Lower lobe of right lung (tissue), 2 donors: Measurements from ENCODE around the gene THEM5. TPM values are rescaled to one million over a fixed set of nuclear protein-coding genes. Genes with fewer than 3 reads are reported as not detected.

Experiments used
- ATAC-seq, 2 donors: fragments of 200-7000 bp; cut with Tn5 transposase; one replicate each; pipeline ENCODE4 v1.9.1; 2020 to 2022; ENCODE audit warnings: mild to moderate bottlenecking in 2 of 2, moderate library complexity in 2 of 2
- DNase-seq: peaks from one replicate; pipeline ENCODE4 v3.0.0-alpha.2; 2020
- H3K27ac ChIP-seq: fragments of 200-600 bp; one replicate; pipeline ENCODE4 v1.8.0; 2022
- H3K27me3 ChIP-seq: fragments of 200-600 bp; one replicate; pipeline ENCODE4 v1.8.0; 2022; ENCODE audit warnings: low read depth
- H3K36me3 ChIP-seq: fragments of 200-600 bp; one replicate; pipeline ENCODE4 v1.8.0; 2022; ENCODE audit warnings: mild to moderate bottlenecking
- H3K4me1 ChIP-seq: fragments of 200-600 bp; one replicate; pipeline ENCODE4 v1.8.0; 2022
- H3K4me3 ChIP-seq: fragments of 200-600 bp; one replicate; pipeline ENCODE4 v1.8.0; 2022; ENCODE audit warnings: mild to moderate bottlenecking
- H3K9me3 ChIP-seq: fragments of 200-600 bp; one replicate; pipeline ENCODE4 v1.8.0; 2022
- intact Hi-C: fragments of 100-400 bp; cut with DNase I; formaldehyde crosslinking; loops from one replicate; pipeline ENCODE4 v1.11.0; 2022
- total RNA-seq: library from RNA; stranded (reverse); fragmentation: NEBNext Ultra II Directional; extraction: Animal tissue kit (Norgen Biotek cat#: 25700); gene quantifications from one replicate; pipeline ENCODE4 v1.2.1, GENCODE V29; 2021
- TF ChIP-seq, protein P1 (sequence below): fragments of 200-600 bp; IDR thresholded peaks from one replicate; pipeline ENCODE4 v1.8.0; 2022; ENCODE audit warnings: antibody characterized with exemption, mild to moderate bottlenecking
- donor health status: DM: no; HTN: yes; CAD: no; lungs with severe emphysema.

THEM5 gene
- total RNA-seq, 1 donor from 2014 or later = not detected

GRCh38 chr1:151813271-151813977 lies 40.1 kb downstream of the THEM5 start:
- H3K27me3 ChIP-seq = no peaks in the 10 kb centered on the region
- H3K4me3 ChIP-seq = no peak overlapping the region
- TF ChIP-seq, protein P1, sequence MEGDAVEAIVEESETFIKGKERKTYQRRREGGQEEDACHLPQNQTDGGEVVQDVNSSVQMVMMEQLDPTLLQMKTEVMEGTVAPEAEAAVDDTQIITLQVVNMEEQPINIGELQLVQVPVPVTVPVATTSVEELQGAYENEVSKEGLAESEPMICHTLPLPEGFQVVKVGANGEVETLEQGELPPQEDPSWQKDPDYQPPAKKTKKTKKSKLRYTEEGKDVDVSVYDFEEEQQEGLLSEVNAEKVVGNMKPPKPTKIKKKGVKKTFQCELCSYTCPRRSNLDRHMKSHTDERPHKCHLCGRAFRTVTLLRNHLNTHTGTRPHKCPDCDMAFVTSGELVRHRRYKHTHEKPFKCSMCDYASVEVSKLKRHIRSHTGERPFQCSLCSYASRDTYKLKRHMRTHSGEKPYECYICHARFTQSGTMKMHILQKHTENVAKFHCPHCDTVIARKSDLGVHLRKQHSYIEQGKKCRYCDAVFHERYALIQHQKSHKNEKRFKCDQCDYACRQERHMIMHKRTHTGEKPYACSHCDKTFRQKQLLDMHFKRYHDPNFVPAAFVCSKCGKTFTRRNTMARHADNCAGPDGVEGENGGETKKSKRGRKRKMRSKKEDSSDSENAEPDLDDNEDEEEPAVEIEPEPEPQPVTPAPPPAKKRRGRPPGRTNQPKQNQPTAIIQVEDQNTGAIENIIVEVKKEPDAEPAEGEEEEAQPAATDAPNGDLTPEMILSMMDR = no peak
- DNase-seq (no peak), ATAC-seq (no peak)
- no peak overlapping the region for H3K27ac ChIP-seq
- intact Hi-C loops = no loop called here
- no peaks in the 10 kb centered on the region for H3K4me1 ChIP-seq
- H3K9me3 ChIP-seq = no peaks in the 10 kb centered on the region
- H3K36me3 ChIP-seq = peaks cover 13% of the 10 kb centered on the region

- Histone ChIP-seq H3K4me3 (no peak overlapping the region), H3K4me1 (no peaks in the 10 kb centered on the region), H3K27me3 (no peaks in the 10 kb centered on the region), H3K36me3 (peaks cover 7% of the 10 kb centered on the region), H3K27ac (no peak overlapping the region), H3K9me3 (no peaks in the 10 kb centered on the region)
- TF ChIP-seq, protein P1 = no peak
- DNase-seq (no peak), ATAC-seq (no peak)
- intact Hi-C loops = no loop called here
Observed at GRCh38 chr1:151811181-151811580, 42.3 kb downstream of the THEM5 start.

GRCh38 chr1:151809985-151810556 lies 43.4 kb downstream of the THEM5 start:
- H3K4me3 ChIP-seq = no peak overlapping the region
- no peaks in the 10 kb centered on the region for H3K27me3 ChIP-seq
- intact Hi-C loops = no loop called here
- H3K27ac ChIP-seq = no peak overlapping the region
- ATAC-seq (no peak), DNase-seq (no peak)
- no peaks in the 10 kb centered on the region for H3K9me3 ChIP-seq
- no peaks in the 10 kb centered on the region for H3K4me1 ChIP-seq
- TF ChIP-seq, protein P1 = no peak
- H3K36me3 ChIP-seq = peaks cover 1% of the 10 kb centered on the region

DNA sequence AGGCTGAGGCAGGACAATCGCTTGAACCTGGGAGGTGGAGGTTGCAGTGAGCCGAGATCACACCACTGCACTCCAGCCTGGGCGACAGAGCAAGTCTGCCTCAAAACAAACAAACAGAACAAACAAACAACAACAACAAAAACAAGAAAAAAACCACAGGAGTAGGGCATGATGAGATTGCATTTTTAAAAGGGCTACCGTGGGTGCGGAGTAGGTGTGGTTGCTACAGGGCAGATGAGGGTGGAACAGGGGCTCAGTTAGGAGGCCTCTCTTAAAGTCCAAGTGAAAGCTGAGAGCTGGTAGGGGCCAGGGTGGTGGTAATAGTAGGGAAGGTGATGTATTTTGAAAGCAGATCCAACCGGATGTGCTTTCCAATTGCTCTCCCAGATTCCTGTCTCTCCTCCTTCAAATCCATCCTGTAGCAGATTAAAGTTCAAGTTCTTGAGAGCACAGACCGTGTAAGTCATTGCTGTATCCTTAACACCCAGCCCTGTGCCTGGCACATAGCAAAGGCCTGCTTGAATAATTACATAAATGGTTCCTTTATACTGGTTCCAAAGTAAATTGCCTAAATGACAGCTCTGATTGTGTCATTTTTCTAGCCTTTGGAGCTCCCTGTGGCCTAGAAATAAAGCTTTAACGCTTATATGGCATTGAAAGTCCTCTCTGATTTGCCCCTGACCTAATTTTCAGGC lies 44.1 kb downstream of the THEM5 start:
- TF ChIP-seq, protein P1 = no peak
- Histone ChIP-seq H3K4me1 (no peaks in the 10 kb centered on the region), H3K9me3 (no peaks in the 10 kb centered on the region), H3K36me3 (no peaks in the 10 kb centered on the region), H3K27ac (no peak overlapping the region), H3K27me3 (no peaks in the 10 kb centered on the region), H3K4me3 (no peak overlapping the region)
- no peak for ATAC-seq
- intact Hi-C loops = no loop called here
- no peak for DNase-seq

GRCh38 chr1:151807766-151808165 lies 45.7 kb downstream of the THEM5 start:
- Histone ChIP-seq H3K4me1 (no peaks in the 10 kb centered on the region), H3K9me3 (no peaks in the 10 kb centered on the region), H3K27me3 (no peaks in the 10 kb centered on the region), H3K27ac (no peak overlapping the region), H3K4me3 (no peak overlapping the region), H3K36me3 (no peaks in the 10 kb centered on the region)
- intact Hi-C loops = no loop called here
- TF ChIP-seq, protein P1 = no peak
- DNase-seq (no peak), ATAC-seq (no peak)
